Stimulated activated CD4-positive, alpha-beta T cell treated with anti-CD3 and anti-CD28 coated beads, Interleukin-2, amount 100 ng/mL, for 4 hours (primary cell): ENCODE results near the gene WARS2.

Source experiments
- DNase-seq: peaks from one replicate; pipeline ENCODE4 v3.0.0-alpha.2; 2020; ENCODE audit warnings: low read depth

Gene WARS2

GRCh38 chr1:119026956-119027355, 113.5 kb downstream of the WARS2 start:
- DNase-seq, result no peak

GRCh38 chr1:119015547-119015946, 124.9 kb downstream of the WARS2 start:
- no peak for DNase-seq

GRCh38 chr1:119012383-119012782, 128.1 kb downstream of the WARS2 start:
- no peak for DNase-seq

- no peak for DNase-seq
Observed at GRCh38 chr1:119011706-119012105, 128.7 kb downstream of the WARS2 start.

- no peak for DNase-seq
Observed at GRCh38 chr1:119011116-119011515, 129.3 kb downstream of the WARS2 start.

- DNase-seq, result no peak
Observed at GRCh38 chr1:119010201-119010600, 130.3 kb downstream of the WARS2 start.

GRCh38 chr1:119009312-119009655, 131.2 kb downstream of the WARS2 start:
- DNase-seq, result no peak

GRCh38 chr1:119008483-119009311, 131.8 kb downstream of the WARS2 start:
- DNase-seq, result no peak

- no peak for DNase-seq
Observed at GRCh38 chr1:119007670-119008482, 132.6 kb downstream of the WARS2 start.

- DNase-seq, result no peak
Observed at GRCh38 chr1:119007339-119007669, 133.1 kb downstream of the WARS2 start.

GRCh38 chr1:119006406-119007279, 133.8 kb downstream of the WARS2 start:
- DNase-seq, result no peak

GRCh38 chr1:119005724-119006405, 134.6 kb downstream of the WARS2 start:
- DNase-seq, result no peak

GRCh38 chr1:119004781-119005180, 135.7 kb downstream of the WARS2 start:
- DNase-seq, result no peak

GRCh38 chr1:119004129-119004527, 136.3 kb downstream of the WARS2 start:
- DNase-seq, result no peak

- DNase-seq, result no peak
Observed at GRCh38 chr1:119003413-119004128, 136.9 kb downstream of the WARS2 start.

- no peak for DNase-seq
Observed at GRCh38 chr1:119002028-119002686, 138.3 kb downstream of the WARS2 start.

- no peak for DNase-seq
Observed at GRCh38 chr1:119001181-119002027, 139.0 kb downstream of the WARS2 start.

- no peak for DNase-seq
Observed at GRCh38 chr1:119000371-119001180, 139.9 kb downstream of the WARS2 start.
